SK-N-SH treated with all-trans-retinoic acid at 6 μM for 48 hours (cell line): ENCODE measurements around the gene MAP7.

Source experiments
- ATAC-seq: fragments of 200-7000 bp; cut with Tn5 transposase; 3 replicates; pipeline ENCODE4 v1.9.1; 2020; ENCODE audit warnings: mild to moderate bottlenecking, moderate library complexity
- ARNTL ChIP-seq: fragments of 450-650 bp; formaldehyde crosslinking; IDR thresholded peaks from 2 replicates; pipeline ENCODE4 v1.5.0; 2020; ENCODE audit warnings: low read depth, mild to moderate bottlenecking, moderate library complexity, borderline replicate concordance
- BACH2 ChIP-seq: fragments of 250-450 bp; sonication (Bioruptor Pico); IDR thresholded peaks from 2 replicates; pipeline ENCODE4 v1.9.0; 2021; ENCODE audit warnings: mild to moderate bottlenecking, borderline replicate concordance
- CREB5 ChIP-seq: fragments of 250-450 bp; sonication (Bioruptor Pico); IDR thresholded peaks from 2 replicates; pipeline ENCODE4 v1.5.1; 2020; ENCODE audit warnings: low read depth, mild to moderate bottlenecking, moderate library complexity
- CSDC2 ChIP-seq: fragments of 250-450 bp; sonication (Bioruptor Pico); IDR thresholded peaks from 2 replicates; pipeline ENCODE4 v1.5.0; 2020; ENCODE audit warnings: mild to moderate bottlenecking, moderate library complexity
- CSRNP3 ChIP-seq: fragments of 250-450 bp; sonication (Bioruptor Pico); IDR thresholded peaks from 2 replicates; pipeline ENCODE4 v1.5.1; 2021; ENCODE audit warnings: mild to moderate bottlenecking, moderate library complexity
- ESRRG ChIP-seq: fragments of 250-450 bp; sonication (Bioruptor Pico); IDR thresholded peaks from 2 replicates; pipeline ENCODE4 v1.6.1; 2021; ENCODE audit warnings: mild to moderate bottlenecking
- GLIS3 ChIP-seq: fragments of 250-450 bp; sonication (Bioruptor Pico); IDR thresholded peaks from 2 replicates; pipeline ENCODE4 v1.5.0; 2020; ENCODE audit warnings: mild to moderate bottlenecking, moderate library complexity
- ISL1 ChIP-seq: fragments of 250-450 bp; sonication (Bioruptor Pico); IDR thresholded peaks from 2 replicates; pipeline ENCODE4 v2.1.2; 2022; ENCODE audit warnings: mild to moderate bottlenecking, moderate library complexity
- OSR1 ChIP-seq: fragments of 250-450 bp; sonication (Bioruptor Pico); IDR thresholded peaks from 2 replicates; pipeline ENCODE4 v1.8.0; 2022; ENCODE audit warnings: moderate library complexity, mild to moderate bottlenecking, inconsistent platforms
- PATZ1 ChIP-seq: fragments of 250-450 bp; sonication (Bioruptor Pico); IDR thresholded peaks from 2 replicates; pipeline ENCODE4 v1.8.0; 2020; ENCODE audit warnings: mild to moderate bottlenecking, moderate library complexity, borderline replicate concordance
- POU6F1 ChIP-seq: fragments of 250-450 bp; sonication (Bioruptor Pico); IDR thresholded peaks from 2 replicates; pipeline ENCODE4 v1.8.0; 2021; ENCODE audit warnings: low read depth, mild to moderate bottlenecking, moderate library complexity, borderline replicate concordance
- PPARA ChIP-seq: fragments of 250-450 bp; sonication (Bioruptor Pico); IDR thresholded peaks from 2 replicates; pipeline ENCODE4 v1.5.0; 2020; ENCODE audit warnings: mild to moderate bottlenecking, borderline replicate concordance
- RARB ChIP-seq: fragments of 250-450 bp; sonication (Bioruptor Pico); IDR thresholded peaks from 2 replicates; pipeline ENCODE4 v1.8.0; 2021; ENCODE audit warnings: mild to moderate bottlenecking, moderate library complexity
- SNAI2 ChIP-seq: fragments of 250-450 bp; sonication (Bioruptor Pico); IDR thresholded peaks from 2 replicates; pipeline ENCODE4 v1.5.0; 2020; ENCODE audit warnings: mild to moderate bottlenecking, moderate library complexity
- TCF4 ChIP-seq: fragments of 250-450 bp; sonication (Bioruptor Pico); IDR thresholded peaks from 2 replicates; pipeline ENCODE4 v1.8.0; 2021; ENCODE audit warnings: mild to moderate bottlenecking, moderate library complexity, borderline replicate concordance
- TOX ChIP-seq: fragments of 250-450 bp; sonication (Bioruptor Pico); IDR thresholded peaks from 2 replicates; pipeline ENCODE4 v1.8.0; 2021; ENCODE audit warnings: mild to moderate bottlenecking, moderate library complexity, borderline replicate concordance
- TSHZ2 ChIP-seq: fragments of 250-450 bp; sonication (Bioruptor Pico); IDR thresholded peaks from 2 replicates; pipeline ENCODE4 v1.5.0; 2020; ENCODE audit warnings: mild to moderate bottlenecking, moderate library complexity
- ZFP30 ChIP-seq: fragments of 450-650 bp; formaldehyde crosslinking; IDR thresholded peaks from 2 replicates; pipeline ENCODE4 v1.5.0; 2022; ENCODE audit warnings: mild to moderate bottlenecking, moderate library complexity
- ZNF565 ChIP-seq: fragments of 450-650 bp; formaldehyde crosslinking; conservative IDR thresholded peaks from 2 replicates; pipeline ENCODE4 v1.5.0; 2020; ENCODE audit warnings: low read depth, mild to moderate bottlenecking, moderate library complexity

The MAP7 gene

GRCh38 chr6:136582711-136583471, 32.7 kb upstream of the MAP7 start:
- TF ChIP-seq BACH2 (no peak), TOX (CRISPR knock-in tag) (no peak), CSDC2 (CRISPR knock-in tag) (no peak), OSR1 (no peak), ZNF565 (CRISPR knock-in tag) (no peak), CSRNP3 (CRISPR knock-in tag) (no peak), ISL1 (no peak), PATZ1 (CRISPR knock-in tag) (no peak), SNAI2 (no peak), POU6F1 (CRISPR knock-in tag) (no peak), ESRRG (no peak), RARB (CRISPR knock-in tag) (no peak), TSHZ2 (CRISPR knock-in tag) (no peak)
- peak; percentile 87 for ATAC-seq

GRCh38 chr6:136579800-136580199, 29.6 kb upstream of the MAP7 start:
- TF ChIP-seq ISL1 (no peak), POU6F1 (CRISPR knock-in tag) (no peak), ZFP30 (CRISPR knock-in tag) (no peak), BACH2 (no peak), ARNTL (CRISPR knock-in tag) (no peak), CSDC2 (CRISPR knock-in tag) (no peak), PPARA (no peak)
- ATAC-seq: no peak

- no peak for ATAC-seq
- no peak for TF ChIP-seq CSRNP3 (CRISPR knock-in tag)
- no peak for TF ChIP-seq GLIS3
- TF ChIP-seq TOX (CRISPR knock-in tag): no peak
- no peak for TF ChIP-seq TCF4 (CRISPR knock-in tag)
- no peak for TF ChIP-seq PATZ1 (CRISPR knock-in tag)
- TF ChIP-seq PPARA: no peak
- no peak for TF ChIP-seq ZNF565 (CRISPR knock-in tag)
- no peak for TF ChIP-seq ARNTL (CRISPR knock-in tag)
- TF ChIP-seq ESRRG: no peak
- no peak for TF ChIP-seq CREB5 (CRISPR knock-in tag)
- TF ChIP-seq ISL1: no peak
- no peak for TF ChIP-seq RARB (CRISPR knock-in tag)
- TF ChIP-seq POU6F1 (CRISPR knock-in tag): no peak
Measured at GRCh38 chr6:136576821-136577220, 26.6 kb upstream of the MAP7 start.
